ENCODE data around the gene ABHD12B.

GRCh38 chr14:50846226-50846880, 25.5 kb upstream of the ABHD12B start:
- TF ChIP-seq CTCF (IDR thresholded peaks at IDR 0.05) (no peak), EZH2 (IDR thresholded peaks at IDR 0.05) (no peak)

All from neural progenitor cell (in vitro differentiated cells).